T-helper 9 cell (primary cell): ENCODE data around the gene GTF2H2C_2.
"Not testable (repeated sequence)": the region's sequence is repeated elsewhere in the genome, so short reads cannot be mapped to it uniquely, and the experiment has no call there.

Experiments
- DNase-seq: peaks from one replicate; pipeline ENCODE4 v3.0.0-alpha.2; 2020

The GTF2H2C_2 gene

GRCh38 chr5:70415117-70415516 lies at the start of gene GTF2H2C_2:
TSS of gene GTF2H2C_2 (plus strand) at chr5:70415368.
- not testable (repeated sequence) for DNase-seq

DNA sequence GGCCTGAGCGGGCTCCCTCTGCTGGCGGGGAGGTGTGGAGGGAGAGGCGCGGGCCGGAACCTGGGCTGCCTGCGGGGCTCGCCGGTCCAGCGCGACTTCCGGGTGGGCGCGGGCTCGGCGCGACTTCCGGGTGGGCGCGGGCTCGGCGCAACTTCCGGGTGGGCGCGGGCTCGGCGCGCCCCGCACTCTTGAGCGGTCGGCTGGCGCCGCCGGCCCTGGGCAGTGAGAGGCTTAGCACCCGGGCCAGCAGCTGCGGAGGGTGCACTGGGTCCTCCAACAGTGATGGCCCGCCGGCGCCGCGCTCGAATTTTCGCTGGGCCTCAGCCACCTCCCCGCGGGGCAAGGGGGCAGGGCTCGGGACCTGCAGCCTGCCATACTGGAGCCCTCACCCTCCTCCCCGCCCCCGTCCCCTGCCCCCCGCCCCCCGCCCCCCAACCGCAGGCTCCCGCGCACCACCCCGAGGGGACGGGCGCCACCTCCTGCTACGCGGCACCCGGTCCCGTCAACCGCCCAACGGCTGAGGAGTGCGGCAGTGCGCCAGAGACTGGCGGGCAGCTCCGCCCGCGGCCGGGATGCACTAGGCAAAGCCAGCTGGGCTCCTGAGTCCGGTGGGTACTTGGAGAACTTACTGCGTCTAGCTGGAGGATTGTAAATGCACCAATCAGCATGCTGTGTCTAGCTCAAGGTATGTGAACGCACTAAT lies 14.0 kb upstream of the GTF2H2C_2 start:
- not testable (repeated sequence) for DNase-seq

- not testable (repeated sequence) for DNase-seq
These were observed 6.2 kb downstream of the GTF2H2C_2 start for GRCh38 chr5:70421322-70421721.

GRCh38 chr5:70423215-70423614 lies 8.0 kb downstream of the GTF2H2C_2 start:
- DNase-seq = not testable (repeated sequence)

DNA sequence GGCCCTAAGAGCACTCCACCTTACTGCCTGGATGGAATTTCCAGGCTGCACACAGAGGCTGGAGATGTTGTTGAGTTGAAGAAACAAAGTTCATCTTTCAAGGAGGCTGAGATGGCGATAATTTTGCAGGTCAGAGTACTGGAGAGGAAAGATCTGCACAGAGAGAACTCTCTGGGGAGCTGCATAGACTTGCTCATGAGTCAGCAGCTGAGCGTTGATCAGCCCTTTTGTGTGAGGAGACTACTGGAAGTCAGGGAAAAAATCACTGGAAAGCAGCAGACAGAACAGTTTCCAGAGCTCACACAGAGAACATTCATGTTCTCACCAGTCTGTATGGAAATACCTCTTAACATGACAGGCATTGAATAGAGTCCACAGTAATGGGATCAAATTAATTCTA lies 23.4 kb downstream of the GTF2H2C_2 start:
- not testable (repeated sequence) for DNase-seq

DNA sequence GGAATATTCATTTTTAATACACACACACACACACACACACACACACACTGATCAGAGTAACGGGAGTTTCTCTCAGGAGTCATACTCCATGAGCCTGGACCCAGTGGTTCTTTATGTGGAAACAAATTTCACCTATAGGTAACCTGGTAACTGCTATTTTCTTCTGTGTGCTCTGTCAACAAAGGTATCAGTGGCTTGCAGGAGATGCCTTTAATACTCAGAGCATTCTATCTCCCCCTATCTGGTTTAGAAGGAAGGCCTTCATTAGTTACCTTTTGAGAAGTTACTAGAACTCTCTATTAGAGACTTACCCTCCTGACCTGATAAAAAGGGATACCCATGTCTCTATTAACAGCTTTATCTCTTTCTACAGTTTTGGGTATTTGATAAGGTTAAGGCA lies 34.4 kb downstream of the GTF2H2C_2 start:
- DNase-seq = not testable (repeated sequence)

- not testable (repeated sequence) for DNase-seq
These were observed 36.2 kb downstream of the GTF2H2C_2 start for GRCh38 chr5:70451249-70451984.

DNA sequence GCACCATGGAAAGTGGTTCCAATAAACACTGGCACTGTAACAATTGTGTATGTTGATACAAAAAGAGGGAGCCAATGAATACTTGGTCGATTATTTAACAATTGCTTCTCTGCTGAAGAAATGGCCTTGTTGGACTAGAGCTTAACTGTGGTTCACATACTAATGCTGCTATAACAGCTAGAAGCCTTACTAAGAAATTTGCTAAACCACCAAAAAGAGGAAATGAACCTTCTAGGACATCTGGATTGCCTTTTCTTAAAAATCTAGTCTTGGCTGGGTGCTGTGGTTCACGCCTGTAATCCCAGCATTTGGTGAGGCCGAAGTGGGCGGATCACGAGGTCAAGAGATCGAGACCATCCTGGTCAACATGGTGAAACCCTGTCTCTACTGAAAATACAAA lies 41.9 kb downstream of the GTF2H2C_2 start:
- DNase-seq = not testable (repeated sequence)

- not testable (repeated sequence) for DNase-seq
These were observed 44.0 kb downstream of the GTF2H2C_2 start for GRCh38 chr5:70459188-70459587.

GRCh38 chr5:70461984-70462383 lies 46.8 kb downstream of the GTF2H2C_2 start:
- not testable (repeated sequence) for DNase-seq

- not testable (repeated sequence) for DNase-seq
These were observed 49.0 kb downstream of the GTF2H2C_2 start for GRCh38 chr5:70464019-70464637.

GRCh38 chr5:70469926-70470509 lies 54.9 kb downstream of the GTF2H2C_2 start:
- not testable (repeated sequence) for DNase-seq
